Measurements from ENCODE around the gene SVBP. TPM values are rescaled to one million over a fixed set of nuclear protein-coding genes. Genes with fewer than 3 reads are reported as not detected.
A peak's percentile ranks its signal among the peaks of the same experiment; 100 is the strongest.
"Not testable (repeated sequence)": the region's sequence is repeated elsewhere in the genome, so short reads cannot be mapped to it uniquely, and the experiment has no call there.

Gene SVBP
- total RNA-seq, result 15.3 TPM
- long read RNA-seq, partial matches to known transcripts, result 0 of 4 reads
- long read RNA-seq, other reads (novel, unspliced or antisense), result 2 of 4 reads

DNA sequence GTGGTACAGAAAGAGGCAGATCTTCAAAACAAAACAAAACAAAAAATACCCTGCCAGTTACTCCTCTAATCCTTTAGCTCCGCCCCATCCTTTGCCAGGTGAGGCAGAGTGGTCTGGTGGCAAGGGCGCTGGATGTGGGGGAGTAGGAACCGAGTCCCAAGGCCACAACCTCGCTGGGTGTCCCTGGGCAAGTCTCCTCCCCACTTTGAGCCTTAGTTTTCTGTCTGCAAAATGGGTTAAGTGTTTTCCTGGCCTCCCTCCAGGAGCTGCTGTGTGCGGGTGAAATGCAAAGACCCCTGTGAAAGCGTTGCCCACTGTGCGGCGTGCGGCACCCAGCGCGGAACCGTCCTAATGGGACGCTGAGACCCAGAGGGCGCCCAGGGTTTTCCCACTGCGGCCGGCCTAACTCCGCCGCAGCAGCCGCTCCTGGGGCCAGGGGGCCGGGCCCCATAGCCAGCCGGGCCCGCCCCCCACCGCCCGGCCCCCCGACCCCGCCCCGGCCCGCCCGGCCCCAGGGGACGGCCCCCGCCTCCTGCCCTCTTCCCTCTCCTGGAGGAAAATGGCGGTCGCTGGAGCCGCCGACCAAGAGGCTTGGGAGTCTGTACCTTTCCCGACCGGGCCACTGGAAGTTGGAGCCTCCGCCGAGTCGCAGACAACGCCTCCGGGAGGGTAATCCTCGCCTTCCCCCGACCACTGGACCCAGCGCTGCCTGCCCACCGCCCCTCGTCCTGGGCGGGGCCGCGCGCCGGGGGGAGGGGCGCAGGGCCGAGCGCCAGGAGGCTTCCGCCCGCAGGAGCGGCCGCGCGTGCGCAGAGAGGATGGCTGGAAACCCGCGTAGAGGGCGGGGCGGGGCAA lies at the start of gene SVBP, which contains the start of gene ERMAP:
Gene SVBP, minus strand, starts transcription at position 813 of the 855 bp plus-strand sequence. CDS start 853 bp downstream, outside the sequence.
Gene ERMAP, plus strand, starts transcription at position 538 of the 855 bp plus-strand sequence. CDS start 13,327 bp downstream, outside the sequence.
- ATAC-seq (peak; percentile 99), DNase-seq (ENCODE audit: missing footprints) (peak; percentile 97)
- intact Hi-C loops (cut with DNase I), result loop anchor here (2.0 kb wide), 1 partner anchor 50 kb away; the partner anchor contains the start of genes C1orf50 and P3H1

- intact Hi-C loops (cut with DNase I), result no loop called here
- DNase-seq (ENCODE audit: missing footprints), result no peak
- ATAC-seq, result no peak
Observed at GRCh38 chr1:42866549-42866948, 49.4 kb upstream of the SVBP start.

DNA sequence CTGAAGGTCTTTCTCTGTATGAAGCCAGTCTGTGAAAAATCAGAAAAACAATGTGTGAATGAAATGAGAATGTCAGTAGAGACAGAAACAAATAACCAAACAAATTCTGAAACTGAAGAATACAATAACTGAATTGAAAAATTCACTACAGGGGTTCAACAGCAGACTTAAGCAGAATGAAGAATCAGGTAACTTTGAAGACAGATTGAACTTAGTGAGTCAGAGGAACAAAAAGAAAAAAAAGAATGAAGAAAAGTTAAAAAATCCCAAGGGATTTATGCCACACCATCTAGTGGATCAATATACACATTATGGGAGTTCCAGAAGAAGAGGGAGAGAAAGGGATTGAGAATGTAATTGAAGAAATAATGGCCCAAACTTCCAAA lies 43.8 kb upstream of the SVBP start:
- ATAC-seq (no peak), DNase-seq (ENCODE audit: missing footprints) (no peak)
- intact Hi-C loops (cut with DNase I), result no loop called here

DNA sequence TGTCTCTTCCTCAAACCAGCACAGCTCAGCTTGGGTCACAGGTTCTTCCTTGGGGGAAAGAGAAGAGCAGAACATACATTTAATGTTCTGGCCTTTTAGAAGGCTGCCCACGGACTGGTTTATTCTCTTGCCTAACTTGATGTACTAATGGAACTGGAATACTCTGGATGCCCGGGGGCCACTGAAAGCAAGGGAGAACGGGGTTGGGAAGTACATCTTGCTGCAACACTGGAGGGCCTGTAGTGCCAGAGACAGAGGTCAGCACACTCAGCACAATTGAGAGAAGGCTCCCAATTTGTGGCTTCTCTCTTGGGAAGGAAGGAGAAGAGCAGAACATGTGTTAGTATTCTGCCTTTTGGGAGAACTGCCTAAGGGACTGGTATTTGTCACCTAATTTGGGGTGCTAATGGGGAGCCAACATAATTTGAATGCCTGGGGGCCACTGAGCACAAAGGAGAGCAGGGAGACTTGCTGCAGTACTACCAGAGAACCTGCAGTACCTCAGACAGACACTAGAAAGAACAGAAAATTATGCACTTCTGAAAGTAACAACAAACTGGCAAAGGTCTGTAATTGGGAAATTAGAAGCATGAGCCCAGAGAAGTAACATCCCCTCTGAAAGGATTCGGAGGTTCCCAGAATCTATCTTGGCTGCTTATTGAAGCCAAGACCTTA lies 43.3 kb upstream of the SVBP start:
- intact Hi-C loops (cut with DNase I), result no loop called here
- ATAC-seq (no peak), DNase-seq (ENCODE audit: missing footprints) (no peak)

- intact Hi-C loops (cut with DNase I); ATAC-seq; DNase-seq (ENCODE audit: missing footprints): not testable (repeated sequence)
Observed at GRCh38 chr1:42859366-42859765, 42.2 kb upstream of the SVBP start.

- DNase-seq (ENCODE audit: missing footprints); ATAC-seq; intact Hi-C loops (cut with DNase I): not testable (repeated sequence)
Observed at GRCh38 chr1:42856554-42856953, 39.4 kb upstream of the SVBP start.

GRCh38 chr1:42853116-42853884 lies 36.1 kb upstream of the SVBP start:
- no peak for DNase-seq (ENCODE audit: missing footprints)
- no peak for ATAC-seq
- intact Hi-C loops (cut with DNase I), result no loop called here

DNA sequence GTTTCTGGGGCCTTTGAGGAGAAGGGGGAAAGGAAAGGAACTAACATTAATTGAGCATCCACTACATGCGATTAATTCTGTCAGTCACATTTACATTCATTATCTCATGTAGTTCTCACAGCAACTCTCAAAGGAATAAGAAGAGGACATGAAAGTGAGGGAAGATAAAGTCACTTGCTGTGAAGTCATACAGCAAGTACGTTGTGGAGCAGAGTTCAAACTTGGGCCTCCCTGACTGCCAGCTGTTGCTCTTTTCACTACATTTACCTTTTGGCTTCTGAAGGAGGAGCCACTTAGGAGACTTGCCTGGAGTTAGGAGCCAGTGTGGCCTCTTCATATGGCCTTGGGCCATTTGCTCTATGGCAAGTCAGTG lies 35.4 kb upstream of the SVBP start:
- intact Hi-C loops (cut with DNase I), result no loop called here
- ATAC-seq, result no peak
- DNase-seq (ENCODE audit: missing footprints), result no peak

- DNase-seq (ENCODE audit: missing footprints), result no peak
- ATAC-seq, result no peak
- intact Hi-C loops (cut with DNase I), result no loop called here
Observed at GRCh38 chr1:42851960-42852607, 34.9 kb upstream of the SVBP start.

DNA sequence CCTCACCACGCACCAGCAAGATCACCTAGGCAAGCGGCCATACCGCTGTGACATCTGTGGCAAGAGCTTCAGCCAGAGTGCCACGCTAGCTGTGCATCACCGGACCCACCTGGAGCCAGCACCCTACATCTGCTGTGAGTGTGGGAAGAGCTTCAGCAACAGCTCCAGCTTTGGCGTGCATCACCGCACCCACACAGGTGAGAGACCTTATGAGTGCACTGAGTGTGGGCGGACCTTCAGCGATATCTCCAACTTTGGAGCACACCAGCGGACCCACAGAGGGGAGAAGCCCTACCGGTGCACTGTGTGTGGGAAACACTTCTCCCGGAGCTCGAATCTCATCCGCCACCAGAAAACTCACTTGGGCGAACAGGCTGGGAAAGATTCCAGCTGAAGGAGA lies 34.2 kb upstream of the SVBP start:
- intact Hi-C loops (cut with DNase I), result no loop called here
- no peak for ATAC-seq
- DNase-seq (ENCODE audit: missing footprints), result peak; percentile 67

GRCh38 chr1:42849944-42850343 lies 32.7 kb upstream of the SVBP start:
- no peak for ATAC-seq

DNA sequence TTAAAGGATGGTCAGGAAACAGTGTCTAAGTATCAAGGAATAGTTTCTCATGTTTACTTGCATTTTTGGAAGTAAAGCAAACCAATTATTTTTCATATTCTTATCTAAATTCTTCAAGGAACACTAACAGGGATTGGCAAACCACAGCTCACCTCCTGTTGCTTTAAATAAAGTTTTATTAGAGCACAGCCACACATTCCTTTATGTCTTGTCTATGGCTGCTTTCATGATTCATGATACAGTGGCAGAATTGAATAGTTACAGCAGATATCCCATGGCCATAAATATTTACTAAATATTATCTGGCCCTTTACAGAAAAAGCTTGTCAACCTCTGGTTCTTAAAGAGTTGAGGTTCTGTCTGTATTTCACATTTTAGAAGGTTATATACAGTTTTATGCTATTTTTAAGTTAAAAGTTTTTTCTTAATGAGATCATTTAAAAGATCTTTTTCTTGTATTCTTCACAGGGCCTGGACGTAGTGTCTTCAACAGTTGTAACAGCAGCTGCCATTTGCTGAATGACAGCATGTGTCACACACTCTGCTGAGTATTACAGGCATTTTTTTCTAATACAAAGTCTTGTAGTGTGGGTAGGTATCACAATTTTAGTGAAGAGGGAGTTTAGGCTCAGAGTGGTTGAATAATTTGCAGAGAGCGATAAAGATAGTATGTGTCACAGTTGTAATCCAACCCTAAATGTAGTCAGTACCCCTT lies 31.8 kb upstream of the SVBP start:
- no peak for ATAC-seq
- intact Hi-C loops (cut with DNase I), result no loop called here

More at GRCh38 chr1:42849944-42850343, 32.7 kb upstream of the SVBP start:
- no peak for DNase-seq (ENCODE audit: missing footprints)
- intact Hi-C loops (cut with DNase I), result no loop called here

GRCh38 chr1:42847721-42848460 lies 30.7 kb upstream of the SVBP start:
- intact Hi-C loops (cut with DNase I), result no loop called here
- no peak for DNase-seq (ENCODE audit: missing footprints)
- no peak for ATAC-seq

More for the DNA sequence above, 31.8 kb upstream of the SVBP start:
- no peak for DNase-seq (ENCODE audit: missing footprints)

GRCh38 chr1:42847111-42847595 lies 30.0 kb upstream of the SVBP start:
- intact Hi-C loops (cut with DNase I), result no loop called here
- ATAC-seq (peak; percentile 0), DNase-seq (ENCODE audit: missing footprints) (no peak)

GRCh38 chr1:42846257-42847110 lies 29.3 kb upstream of the SVBP start, which contains the start of gene ZNF691:
ZNF691 (plus strand) TSS chr1:42846613; CDS start chr1:42849659, 3,046 bp downstream.
- DNase-seq (ENCODE audit: missing footprints), result peak; percentile 95
- intact Hi-C loops (cut with DNase I), result no loop called here
- peak; percentile 99 for ATAC-seq

DNA sequence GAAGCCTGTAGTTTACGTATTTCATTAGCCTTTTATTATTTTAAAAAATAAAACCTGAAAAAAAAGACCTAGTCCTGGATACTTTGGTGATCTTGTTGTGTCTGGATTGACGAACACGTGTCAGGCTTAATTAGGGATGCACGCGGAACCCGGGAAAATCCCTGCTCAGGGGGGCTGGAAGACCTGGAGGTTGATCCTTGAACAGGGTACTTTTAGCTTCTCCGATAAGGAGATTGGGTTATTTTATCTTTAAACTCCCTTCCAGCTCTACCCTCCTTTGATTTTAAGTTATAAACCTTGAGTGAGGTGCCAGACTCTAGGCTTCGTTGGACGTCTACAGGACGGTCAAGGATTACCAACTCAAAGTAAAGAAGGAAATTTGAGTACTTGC lies 28.7 kb upstream of the SVBP start:
- ATAC-seq, result peak; percentile 1
- no peak for DNase-seq (ENCODE audit: missing footprints)
- intact Hi-C loops (cut with DNase I), result no loop called here
